Endothelial cell of umbilical vein (primary cell): Measurements from ENCODE around the gene IGSF6. TPM values are rescaled to one million over a fixed set of nuclear protein-coding genes. Genes with fewer than 3 reads are reported as not detected.

Source experiments
- BruUV-seq: library from RNA; stranded (reverse); fragments of 400-500 nt; replicated peaks from 2 replicates; lab custom pipeline; 2021; lab: Mats Ljungman, UMichigan
- CTCF ChIA-PET: fragments of 300-600, 350-600 bp; sonication (Branson Sonifier 250); formaldehyde crosslinking; loops from one replicate; lab custom pipeline; 2021; ENCODE audit warnings: antibody characterized with exemption, inconsistent platforms; lab: Charles Lee
- POLR2A ChIA-PET: fragments of 300-600, 350-600 bp; sonication (Branson Sonifier 250); formaldehyde crosslinking; loops from one replicate; lab custom pipeline; 2021; ENCODE audit warnings: antibody characterized with exemption, inconsistent platforms; lab: Charles Lee
- DNase-seq: peaks from one replicate; pipeline ENCODE4 v3.0.0-alpha.2; 2011; ENCODE audit warnings: low read depth, low spot score
- FAIRE-seq: peaks from 2 replicates; lab custom pipeline; 2011; peaks lifted over from hg19 to GRCh38; lab: Jason Lieb, UNC
- H2AFZ ChIP-seq: 2 replicates; pipeline ENCODE4 v1.6.0; 2012; ENCODE audit warnings: low read depth, low read length, control low read depth, inconsistent platforms
- H3K27ac ChIP-seq: 2 replicates; pipeline ENCODE4 v1.5.1; 2011; ENCODE audit warnings: low read depth, mild to moderate bottlenecking, control low read depth, low read length, moderate library complexity; ENCODE audit not compliant: insufficient read depth
- H3K27me3 ChIP-seq, 2 experiments: 2 replicates each; pipeline versions ENCODE4 v1.6.0 to v1.6.1; 2011; ENCODE audit warnings: low read length in 2 of 2, mixed read lengths in 1 of 2; ENCODE audit not compliant: control insufficient read depth in 2 of 2, insufficient read depth in 2 of 2
- H3K36me3 ChIP-seq, 2 experiments: 2 replicates in 1 of 2; 3 replicates in 1 of 2; pipeline ENCODE4 v1.5.1; 2011; ENCODE audit warnings: low read length in 2 of 2, mild to moderate bottlenecking in 1 of 2, moderate library complexity in 1 of 2; ENCODE audit not compliant: control insufficient read depth in 2 of 2, insufficient read depth in 2 of 2; ENCODE audit errors: extremely low read depth in 1 of 2
- H3K4me1 ChIP-seq: 3 replicates; pipeline ENCODE4 v1.5.1; 2011; ENCODE audit warnings: mild to moderate bottlenecking, low read length; ENCODE audit not compliant: control insufficient read depth, insufficient read depth; ENCODE audit errors: extremely low read depth
- H3K4me2 ChIP-seq: 2 replicates; pipeline ENCODE4 v1.6.1; 2011; ENCODE audit warnings: low read length, control low read depth, mixed read lengths; ENCODE audit not compliant: insufficient read depth
- H3K4me3 ChIP-seq, 3 experiments: fragments of 200-600 bp in 1 of 3; sonication (generic), shearing (Covaris generic) in 1 of 3; replicated peaks in 1 of 3; 2 replicates each; pipeline ENCODE4 v1.5.1; 2011 to 2016; ENCODE audit warnings: control low read depth in 3 of 3, low read length in 3 of 3, mild to moderate bottlenecking in 2 of 3, inconsistent platforms in 1 of 3, low read depth in 1 of 3, moderate library complexity in 1 of 3; ENCODE audit not compliant: insufficient read depth in 1 of 3
- H3K79me2 ChIP-seq: 2 replicates; pipeline ENCODE4 v1.6.0; 2012; ENCODE audit warnings: low read length, inconsistent platforms; ENCODE audit not compliant: control insufficient read depth, insufficient read depth
- H3K9ac ChIP-seq: replicated peaks from 2 replicates; pipeline ENCODE3; 2011; ENCODE audit warnings: low read length, control low read depth; ENCODE audit not compliant: insufficient read depth; ENCODE audit errors: extremely low read depth
- H3K9me1 ChIP-seq: replicated peaks from 3 replicates; pipeline ENCODE4 v1.6.0; 2011; ENCODE audit warnings: mild to moderate bottlenecking, low read length; ENCODE audit not compliant: control insufficient read depth, insufficient read depth; ENCODE audit errors: extremely low read depth
- H3K9me3 ChIP-seq: replicated peaks from 2 replicates; pipeline ENCODE4 v1.5.1; 2012; ENCODE audit warnings: low read length, inconsistent platforms; ENCODE audit not compliant: control insufficient read depth, insufficient read depth
- H4K20me1 ChIP-seq: replicated peaks from 2 replicates; pipeline ENCODE3; 2011; ENCODE audit warnings: mild to moderate bottlenecking, low read length; ENCODE audit not compliant: control insufficient read depth, insufficient read depth; ENCODE audit errors: extremely low read depth
- CTCF ChIP-seq, 2 donors: IDR thresholded peaks; 1 replicate in 1 of 2; 2 replicates in 1 of 2; pipeline ENCODE4 v1.5.1; 2011; ENCODE audit warnings: low read length in 2 of 2, mild to moderate bottlenecking in 2 of 2, moderate library complexity in 2 of 2, control low read depth in 1 of 2, inconsistent platforms in 1 of 2, low read depth in 1 of 2; ENCODE audit not compliant: insufficient read depth in 1 of 2; ENCODE audit errors: extremely low read depth in 1 of 2
- EZH2 ChIP-seq: IDR thresholded peaks from 2 replicates; pipeline ENCODE4 v1.6.1; 2012; ENCODE audit warnings: borderline replicate concordance, low read depth, mild to moderate bottlenecking, moderate library complexity, low read length, inconsistent platforms; ENCODE audit not compliant: severe bottlenecking
- FOS ChIP-seq: IDR thresholded peaks from 2 replicates; pipeline ENCODE4 v1.6.1; 2011; ENCODE audit warnings: mild to moderate bottlenecking, low read length, moderate library complexity, borderline replicate concordance; ENCODE audit not compliant: insufficient read depth
- GATA2 ChIP-seq: IDR thresholded peaks from 2 replicates; pipeline ENCODE4 v1.7.0; 2011; ENCODE audit warnings: low read depth, mild to moderate bottlenecking, moderate library complexity, mixed read lengths, low read length; ENCODE audit not compliant: insufficient read length, insufficient read depth
- JUN ChIP-seq: IDR thresholded peaks from 2 replicates; pipeline ENCODE4 v1.6.1; 2011; ENCODE audit warnings: borderline replicate concordance, low read depth; ENCODE audit not compliant: insufficient read length, insufficient read depth
- MYC ChIP-seq: IDR thresholded peaks from one replicate; pipeline ENCODE4 v1.6.1; 2011; ENCODE audit warnings: mild to moderate bottlenecking, low read depth, low read length
- POLR2A ChIP-seq: IDR thresholded peaks from 2 replicates; pipeline ENCODE4 v1.6.1; 2012; ENCODE audit warnings: low read depth, mild to moderate bottlenecking, control low read depth, low read length
- POLR2AphosphoS5 ChIP-seq: IDR thresholded peaks from 2 replicates; pipeline ENCODE4 v1.6.1; 2012; ENCODE audit warnings: low read depth, mild to moderate bottlenecking, control low read depth, low read length, moderate library complexity; ENCODE audit not compliant: insufficient read depth
- dilution Hi-C: fragments of 300-500 bp; cut with MboI; formaldehyde crosslinking; loops from one replicate; pipeline ENCODE4 v1.15.0; 2019; ENCODE audit warnings: low sequenced_read_pairs; ENCODE audit not compliant: extremely low pct_ligation_motif_present
- intact Hi-C: fragments of 100-400 bp; cut with micrococcal nuclease; formaldehyde crosslinking; loops from one replicate; pipeline ENCODE4 v1.10.0; 2022
- polyA plus RNA-seq, 4 experiments: library from polyadenylated mRNA; depleted of rRNA in 3 of 4; stranded (reverse) in 3 of 4; unstranded in 1 of 4; fragments of >200 nt; gene quantifications; 2 replicates each; pipeline versions ENCODE4 v1.2.1 to v1.2.3, GENCODE V29; 2011 to 2012; ENCODE audit warnings: missing spikeins in 1 of 4
- total RNA-seq: library from RNA; stranded (reverse); gene quantifications from 2 replicates; pipeline ENCODE4 v1.2.3, GENCODE V29; 2021
- TF ChIP-seq, protein P1 (sequence below): IDR thresholded peaks from 2 replicates; pipeline ENCODE4 v1.6.1; 2011; ENCODE audit not compliant: insufficient read depth, insufficient read length

IGSF6 gene
- total and polyA plus RNA-seq, 2 donors (not counting 3 experiments of a cell fraction or from before 2014, with no cell fraction given), result not detected

GRCh38 chr16:21651515-21651914 is 893 bp downstream of the IGSF6 start:
- CTCF ChIA-PET, result interaction anchor here (0.9 to 3.0 kb wide), 3 partner anchors 11 to 67 kb away, joined by 3 to 8 read pairs (median 3); no protein-coding TSS in a partner anchor
- POLR2A ChIA-PET, result no interaction called here
- Histone ChIP-seq H3K4me1 (peaks cover 6% of the 10 kb centered on the region), H2AFZ (no peak overlapping the region), H3K36me3 (peaks cover 0 to 2% of the 10 kb centered on the region in 2 experiments), H3K4me2 (no peak overlapping the region), H3K4me3 (no peak overlapping the region), H3K9me3 (no peaks in the 10 kb centered on the region), H3K27me3 (no peaks in the 10 kb centered on the region), H3K9me1 (no peaks in the 10 kb centered on the region), H4K20me1 (no peaks in the 10 kb centered on the region), H3K79me2 (peaks cover 12% of the 10 kb centered on the region), H3K27ac (no peak overlapping the region), H3K9ac (no peak overlapping the region)
- DNase-seq (no peak), FAIRE-seq (no peak)
- TF ChIP-seq EZH2 (no peak), JUN (no peak), GATA2 (no peak), CTCF (IDR thresholded peaks at IDR 0.05; ENCODE audit: extremely low read depth in 1 of 2, insufficient read depth in 1 of 2, low read depth in 1 of 2, low read length in 2 of 2) (no peak), POLR2A (no peak), FOS (no peak), MYC (no peak), POLR2AphosphoS5 (no peak)
- TF ChIP-seq, protein P1, sequence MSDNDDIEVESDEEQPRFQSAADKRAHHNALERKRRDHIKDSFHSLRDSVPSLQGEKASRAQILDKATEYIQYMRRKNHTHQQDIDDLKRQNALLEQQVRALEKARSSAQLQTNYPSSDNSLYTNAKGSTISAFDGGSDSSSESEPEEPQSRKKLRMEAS, result no peak
- dilution Hi-C loops (no loop called here), intact Hi-C loops (no loop called here)
- no TSS peak for BruUV-seq
